ENCODE results near the gene SP9. TPM values are rescaled to one million over a fixed set of nuclear protein-coding genes. Genes with fewer than 3 reads are reported as not detected.

The SP9 gene
- total and polyA plus RNA-seq, 9 of the 15 experiments (the other 6 are each of a cell fraction or from before 2014, with no cell fraction given), result 0.04 to 0.23 (median 0.11) TPM; not detected in 3

DNA sequence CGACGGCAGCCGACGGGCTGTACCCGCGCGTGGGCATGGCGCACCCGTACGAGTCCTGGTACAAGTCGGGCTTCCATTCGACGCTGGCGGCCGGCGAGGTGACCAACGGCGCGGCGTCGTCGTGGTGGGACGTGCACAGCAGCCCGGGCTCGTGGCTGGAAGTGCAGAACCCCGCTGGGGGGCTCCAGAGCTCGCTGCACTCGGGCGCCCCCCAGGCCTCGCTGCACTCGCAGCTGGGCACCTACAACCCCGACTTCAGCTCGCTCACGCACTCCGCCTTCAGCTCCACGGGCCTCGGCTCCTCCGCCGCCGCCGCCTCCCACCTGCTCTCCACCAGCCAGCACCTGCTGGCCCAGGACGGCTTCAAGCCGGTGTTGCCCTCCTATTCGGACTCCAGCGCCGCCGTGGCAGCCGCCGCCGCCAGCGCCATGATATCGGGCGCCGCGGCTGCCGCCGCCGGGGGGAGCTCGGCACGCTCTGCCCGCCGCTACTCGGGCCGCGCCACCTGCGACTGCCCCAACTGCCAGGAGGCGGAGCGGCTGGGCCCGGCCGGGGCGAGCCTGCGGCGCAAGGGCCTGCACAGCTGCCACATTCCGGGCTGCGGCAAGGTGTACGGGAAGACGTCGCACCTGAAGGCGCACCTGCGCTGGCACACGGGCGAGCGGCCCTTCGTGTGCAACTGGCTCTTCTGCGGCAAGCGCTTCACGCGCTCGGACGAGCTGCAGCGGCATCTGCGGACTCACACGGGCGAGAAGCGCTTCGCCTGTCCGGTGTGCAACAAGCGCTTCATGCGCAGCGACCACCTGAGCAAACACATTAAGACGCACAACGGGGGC is 2.0 kb downstream of the SP9 start (continued):
- TF ChIP-seq CREB3L1 (IDR thresholded peaks at IDR 0.05; ENCODE audit: borderline replicate concordance, low read depth), result peak; percentile 84
- TF ChIP-seq RNF219 (CRISPR knock-in tag; IDR thresholded peaks at IDR 0.05), result no peak
- TF ChIP-seq TCF7L2 (IDR thresholded peaks at IDR 0.05; ENCODE audit: low read depth, low read length), result no peak
- TF ChIP-seq STAT5A (IDR thresholded peaks at IDR 0.05; ENCODE audit: borderline replicate concordance, low read length), result no peak
- no peak for TF ChIP-seq SREBF1 (IDR thresholded peaks at IDR 0.05; ENCODE audit: borderline replicate concordance, low read depth, low read length)
- TF ChIP-seq EWSR1 (IDR thresholded peaks at IDR 0.05; ENCODE audit: borderline replicate concordance, low read depth, partially characterized antibody), result no peak
- TF ChIP-seq, protein P1, sequence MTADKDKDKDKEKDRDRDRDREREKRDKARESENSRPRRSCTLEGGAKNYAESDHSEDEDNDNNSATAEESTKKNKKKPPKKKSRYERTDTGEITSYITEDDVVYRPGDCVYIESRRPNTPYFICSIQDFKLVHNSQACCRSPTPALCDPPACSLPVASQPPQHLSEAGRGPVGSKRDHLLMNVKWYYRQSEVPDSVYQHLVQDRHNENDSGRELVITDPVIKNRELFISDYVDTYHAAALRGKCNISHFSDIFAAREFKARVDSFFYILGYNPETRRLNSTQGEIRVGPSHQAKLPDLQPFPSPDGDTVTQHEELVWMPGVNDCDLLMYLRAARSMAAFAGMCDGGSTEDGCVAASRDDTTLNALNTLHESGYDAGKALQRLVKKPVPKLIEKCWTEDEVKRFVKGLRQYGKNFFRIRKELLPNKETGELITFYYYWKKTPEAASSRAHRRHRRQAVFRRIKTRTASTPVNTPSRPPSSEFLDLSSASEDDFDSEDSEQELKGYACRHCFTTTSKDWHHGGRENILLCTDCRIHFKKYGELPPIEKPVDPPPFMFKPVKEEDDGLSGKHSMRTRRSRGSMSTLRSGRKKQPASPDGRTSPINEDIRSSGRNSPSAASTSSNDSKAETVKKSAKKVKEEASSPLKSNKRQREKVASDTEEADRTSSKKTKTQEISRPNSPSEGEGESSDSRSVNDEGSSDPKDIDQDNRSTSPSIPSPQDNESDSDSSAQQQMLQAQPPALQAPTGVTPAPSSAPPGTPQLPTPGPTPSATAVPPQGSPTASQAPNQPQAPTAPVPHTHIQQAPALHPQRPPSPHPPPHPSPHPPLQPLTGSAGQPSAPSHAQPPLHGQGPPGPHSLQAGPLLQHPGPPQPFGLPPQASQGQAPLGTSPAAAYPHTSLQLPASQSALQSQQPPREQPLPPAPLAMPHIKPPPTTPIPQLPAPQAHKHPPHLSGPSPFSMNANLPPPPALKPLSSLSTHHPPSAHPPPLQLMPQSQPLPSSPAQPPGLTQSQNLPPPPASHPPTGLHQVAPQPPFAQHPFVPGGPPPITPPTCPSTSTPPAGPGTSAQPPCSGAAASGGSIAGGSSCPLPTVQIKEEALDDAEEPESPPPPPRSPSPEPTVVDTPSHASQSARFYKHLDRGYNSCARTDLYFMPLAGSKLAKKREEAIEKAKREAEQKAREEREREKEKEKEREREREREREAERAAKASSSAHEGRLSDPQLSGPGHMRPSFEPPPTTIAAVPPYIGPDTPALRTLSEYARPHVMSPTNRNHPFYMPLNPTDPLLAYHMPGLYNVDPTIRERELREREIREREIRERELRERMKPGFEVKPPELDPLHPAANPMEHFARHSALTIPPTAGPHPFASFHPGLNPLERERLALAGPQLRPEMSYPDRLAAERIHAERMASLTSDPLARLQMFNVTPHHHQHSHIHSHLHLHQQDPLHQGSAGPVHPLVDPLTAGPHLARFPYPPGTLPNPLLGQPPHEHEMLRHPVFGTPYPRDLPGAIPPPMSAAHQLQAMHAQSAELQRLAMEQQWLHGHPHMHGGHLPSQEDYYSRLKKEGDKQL (CRISPR knock-in tag; IDR thresholded peaks at IDR 0.05; ENCODE audit: borderline replicate concordance), result no peak
- no peak for TF ChIP-seq ZBTB34 (CRISPR knock-in tag; IDR thresholded peaks at IDR 0.05)
- no peak for TF ChIP-seq PBX2 (CRISPR knock-in tag; IDR thresholded peaks at IDR 0.05; ENCODE audit: low read depth)
- TF ChIP-seq PBX2 (tag; conservative IDR thresholded peaks at IDR 0.05; ENCODE audit: low read depth), result no peak
- no peak for TF ChIP-seq ZNF717 (CRISPR knock-in tag; IDR thresholded peaks at IDR 0.05)
- TF ChIP-seq KAT2B (IDR thresholded peaks at IDR 0.05; ENCODE audit: low read depth, low read length), result peak; percentile 23
- no peak for TF ChIP-seq FOXA1 (IDR thresholded peaks at IDR 0.05; ENCODE audit: borderline replicate concordance)
